GM12878 (cell line): ENCODE measurements around the gene JAG1. TPM values are rescaled to one million over a fixed set of nuclear protein-coding genes. Genes with fewer than 3 reads are reported as not detected.
A peak's percentile ranks its signal among the peaks of the same experiment; 100 is the strongest.

Experiments used
- ATAC-seq: fragments of 200-7000 bp; cut with Tn5 transposase; 3 replicates; pipeline ENCODE4 v1.9.1; 2020; ENCODE audit warnings: mild to moderate bottlenecking, moderate library complexity
- BruUV-seq: library from RNA; stranded (reverse); fragments of 400-500 nt; replicated peaks from 2 replicates; lab custom pipeline; 2021; lab: Mats Ljungman, UMichigan
- CTCF ChIA-PET: fragments of 300-600 bp; sonication (Branson Sonifier 250); formaldehyde crosslinking; extraction: SDS; loops from one replicate; lab custom pipeline; 2021; ENCODE audit warnings: inconsistent platforms; lab: Yijun Ruan, JAX
- POLR2A ChIA-PET: fragments of 350-600 bp; formaldehyde crosslinking; extraction: SDS; loops from one replicate; lab custom pipeline; 2021; ENCODE audit warnings: inconsistent platforms; lab: Charles Lee
- RAD21 ChIA-PET: fragments of 300-600 bp; sonication (Branson Sonifier 250); formaldehyde crosslinking; loops from one replicate; lab custom pipeline; 2023; ENCODE audit warnings: antibody characterized with exemption; ENCODE audit not compliant: unreplicated experiment; lab: Charles Lee
- SMC1A ChIA-PET: fragments of 300-600 bp; sonication (Branson Sonifier 250); formaldehyde crosslinking; loops from one replicate; lab custom pipeline; 2023; ENCODE audit not compliant: unreplicated experiment, uncharacterized antibody; lab: Charles Lee
- DNase-seq: peaks from one replicate; pipeline ENCODE4 v3.0.0-alpha.2; 2011; ENCODE audit warnings: low read depth, low spot score
- FAIRE-seq: peaks from 3 replicates; lab custom pipeline; 2011; peaks lifted over from hg19 to GRCh38; lab: Jason Lieb, UNC
- H2AFZ ChIP-seq: 2 replicates; pipeline ENCODE4 v1.6.0; 2011; ENCODE audit warnings: low read depth, low read length, control low read depth; ENCODE audit not compliant: control insufficient read depth
- H3K27ac ChIP-seq: 2 replicates; pipeline ENCODE4 v1.5.1; 2011; ENCODE audit warnings: control low read depth; ENCODE audit not compliant: control insufficient read depth, insufficient read depth
- H3K27me3 ChIP-seq, 2 experiments: replicated peaks in 1 of 2; 2 replicates each; pipeline versions ENCODE4 v1.6.0 to v1.6.1; 2011; ENCODE audit warnings: low read length in 1 of 2; ENCODE audit not compliant: control insufficient read depth in 2 of 2, insufficient read depth in 2 of 2
- H3K36me3 ChIP-seq, 2 experiments: 2 replicates each; pipeline ENCODE4 v1.5.1; 2011; ENCODE audit warnings: low read length in 1 of 2; ENCODE audit not compliant: control insufficient read depth in 2 of 2, insufficient read depth in 2 of 2
- H3K4me1 ChIP-seq: 2 replicates; pipeline ENCODE4 v1.6.1; 2011; ENCODE audit warnings: mild to moderate bottlenecking, low read length, moderate library complexity, mixed read lengths; ENCODE audit not compliant: control insufficient read depth, insufficient read depth
- H3K4me2 ChIP-seq: 2 replicates; pipeline ENCODE4 v1.6.0; 2011; ENCODE audit warnings: control low read depth; ENCODE audit not compliant: control insufficient read depth, insufficient read depth
- H3K4me3 ChIP-seq: fragments of 200-600 bp; sonication (generic); 2 replicates; pipeline ENCODE4 v1.5.1; 2016
- H3K79me2 ChIP-seq: 2 replicates; pipeline ENCODE4 v1.6.0; 2011; ENCODE audit warnings: low read length; ENCODE audit not compliant: control insufficient read depth, insufficient read depth
- H3K9ac ChIP-seq: 2 replicates; pipeline ENCODE4 v1.8.0; 2011; ENCODE audit warnings: low read length, control low read depth, mixed read lengths; ENCODE audit not compliant: control insufficient read depth, insufficient read depth
- H3K9me3 ChIP-seq: replicated peaks from 3 replicates; pipeline ENCODE4 v1.5.1; 2011; ENCODE audit warnings: mild to moderate bottlenecking, low read length; ENCODE audit not compliant: control insufficient read depth, insufficient read depth
- H4K20me1 ChIP-seq: 2 replicates; pipeline ENCODE4 v1.6.0; 2011; ENCODE audit not compliant: control insufficient read depth, insufficient read depth
- EGR1 ChIP-seq, 2 experiments: IDR thresholded peaks; 1 replicate in 1 of 2; 2 replicates in 1 of 2; pipeline ENCODE4 v1.6.1; 2011 to 2012; ENCODE audit warnings: low read depth in 2 of 2, low read length in 2 of 2, borderline replicate concordance in 1 of 2, mild to moderate bottlenecking in 1 of 2, moderate library complexity in 1 of 2
- ESRRA ChIP-seq: IDR thresholded peaks from 2 replicates; pipeline ENCODE4 v1.6.1; 2012; ENCODE audit warnings: mild to moderate bottlenecking, low read length, improper control_type of control experiment
- FOXK2 ChIP-seq: fragments of 450-650 bp; IDR thresholded peaks from 2 replicates; pipeline ENCODE4 v1.6.1; 2017; ENCODE audit warnings: mild to moderate bottlenecking, moderate library complexity
- FOXM1 ChIP-seq: IDR thresholded peaks from 2 replicates; pipeline ENCODE4 v1.6.1; 2012; ENCODE audit warnings: low read depth, mild to moderate bottlenecking, inconsistent platforms, low read length, moderate library complexity
- GABPA ChIP-seq: IDR thresholded peaks from 2 replicates; pipeline ENCODE4 v1.6.1; 2014; ENCODE audit warnings: antibody characterized with exemption, low read depth, mild to moderate bottlenecking, inconsistent platforms
- GATAD2B ChIP-seq: fragments of 450-650 bp; conservative IDR thresholded peaks from 2 replicates; pipeline ENCODE4 v1.6.1; 2017; ENCODE audit warnings: low read depth, mild to moderate bottlenecking, moderate library complexity
- KDM1A ChIP-seq: fragments of 200-600 bp; sonication (generic); IDR thresholded peaks from 2 replicates; pipeline ENCODE4 v1.6.1; 2016; ENCODE audit warnings: borderline replicate concordance
- POLR2AphosphoS5 ChIP-seq: IDR thresholded peaks from 2 replicates; pipeline ENCODE4 v1.6.1; 2011; ENCODE audit warnings: mild to moderate bottlenecking, low read length, inconsistent platforms
- POU2F2 ChIP-seq: IDR thresholded peaks from 3 replicates; pipeline ENCODE4 v1.6.1; 2011; ENCODE audit warnings: low read depth, mild to moderate bottlenecking, low read length, borderline replicate concordance
- TCF12 ChIP-seq: IDR thresholded peaks from 2 replicates; pipeline ENCODE4 v1.6.1; 2011; ENCODE audit warnings: low read depth, mild to moderate bottlenecking, low read length
- WGBS: methylation state at CpG from one replicate; pipeline ENCODE4 v1.1.6; 2016; ENCODE audit warnings: low lambda C conversion rate; ENCODE audit not compliant: insufficient replicate concordance, insufficient coverage; ENCODE audit errors: missing lambda C conversion rate; 5-methylcytosine and 5-hydroxymethylcytosine counted together
- in situ Hi-C: fragments of 300-500 bp; cut with MboI; formaldehyde crosslinking; loops from 9 replicates; pipeline ENCODE4 v1.14.3; 2018; ENCODE audit warnings: mixed read lengths
- intact Hi-C: fragments of 100-400 bp; cut with micrococcal nuclease; formaldehyde crosslinking; loops from one replicate; pipeline ENCODE4 v1.14.2; 2022; ENCODE audit not compliant: unreplicated experiment
- polyA plus RNA-seq, 11 experiments: library from polyadenylated mRNA; depleted of rRNA in 4 of 11; unstranded in 6 of 11; stranded (reverse) in 5 of 11; fragments of >200 nt; fragmentation: Nextera tagmentation in 4 of 11; fragmentation: Illumina TruSeq in 1 of 11; extraction: Ambion mirVana in 4 of 11; extraction: Trizol in 1 of 11; gene quantifications; 1 replicate in 1 of 11; 2 replicates in 10 of 11; pipeline versions ENCODE4 v1.2.1 to v1.2.3, GENCODE V29; 2011 to 2016; ENCODE audit warnings: inconsistent platforms in 2 of 11, missing spikeins in 2 of 11, low read depth in 1 of 11
- total RNA-seq, 4 experiments: library from RNA; depleted of rRNA in 3 of 4; stranded (reverse); fragments of >200 nt in 3 of 4; fragmentation: Illumina TruSeq in 1 of 4; extraction: Trizol in 1 of 4; gene quantifications; 2 replicates each; pipeline versions ENCODE4 v1.2.1 to v1.2.3, GENCODE V29; 2013 to 2021

The JAG1 gene
- total and polyA plus RNA-seq, 10 of the 15 experiments (the other 5 are each of a cell fraction or from before 2014, with no cell fraction given) = 0.66 to 6.9 (median 1.8) TPM

- 66% methylated on average over 10 of the region's 10 CpGs for WGBS
- no peaks in the 10 kb centered on the region for H4K20me1 ChIP-seq
- H3K79me2 ChIP-seq = no peaks in the 10 kb centered on the region
- H3K27ac ChIP-seq = no peak overlapping the region
- no TSS peak for BruUV-seq
- ChIA-PET RAD21 (no interaction called here), CTCF (no interaction called here), SMC1A (interaction anchor here (1.5 kb wide), 1 partner anchor 15 kb away, joined by 6 read pairs; no protein-coding TSS in a partner anchor), POLR2A (interaction anchor here (1.2 kb wide), 1 partner anchor 99 kb away, joined by 3 read pairs; no protein-coding TSS in a partner anchor)
- no peak overlapping the region for H2AFZ ChIP-seq
- intact Hi-C loops (no loop called here), in situ Hi-C loops (no loop called here)
- H3K36me3 ChIP-seq = peaks cover 0 to 9% of the 10 kb centered on the region in 2 experiments; a peak in 2 of 4 replicates
- peak; percentile 44; the same call in 1 of the 2 replicates for TF ChIP-seq POLR2AphosphoS5
- no peak for TF ChIP-seq GABPA
- ATAC-seq (no peak), FAIRE-seq (no peak), DNase-seq (no peak)
- H3K4me1 ChIP-seq = no peaks in the 10 kb centered on the region
- no peak overlapping the region for H3K9ac ChIP-seq
- no peaks in the 10 kb centered on the region for H3K9me3 ChIP-seq
- H3K27me3 ChIP-seq = no peaks in the 10 kb centered on the region
- no peak overlapping the region for H3K4me2 ChIP-seq
- no peak overlapping the region for H3K4me3 ChIP-seq
Measured at GRCh38 chr20:10637031-10637559, 36.7 kb downstream of the JAG1 start.

GRCh38 chr20:10636326-10636818 is 37.4 kb downstream of the JAG1 start:
- FAIRE-seq (no peak), DNase-seq (no peak), ATAC-seq (no peak)
- Histone ChIP-seq H3K4me1 (no peaks in the 10 kb centered on the region), H3K79me2 (no peaks in the 10 kb centered on the region), H3K9me3 (no peaks in the 10 kb centered on the region), H3K36me3 (peaks cover 0 to 7% of the 10 kb centered on the region in 2 experiments; a peak in 1 of 4 replicates), H3K4me2 (no peak overlapping the region), H3K4me3 (no peak overlapping the region), H3K27me3 (no peaks in the 10 kb centered on the region), H4K20me1 (no peaks in the 10 kb centered on the region), H3K9ac (no peak overlapping the region), H3K27ac (no peak overlapping the region), H2AFZ (no peak overlapping the region)
- 97% methylated on average over 5 of the region's 5 CpGs for WGBS
- no TSS peak for BruUV-seq
- TF ChIP-seq EGR1 (IDR thresholded peaks at IDR 0.05; ENCODE audit: borderline replicate concordance in 1 of 2, low read depth in 2 of 2, low read length in 2 of 2) = no peak
- TF ChIP-seq TCF12 = no peak
- no peak for TF ChIP-seq GATAD2B
- no peak for TF ChIP-seq KDM1A
- TF ChIP-seq ESRRA = no peak
- TF ChIP-seq FOXK2 = no peak
- no peak for TF ChIP-seq FOXM1
- TF ChIP-seq POU2F2 = no peak
- ChIA-PET RAD21 (no interaction called here), POLR2A (interaction anchor here (1.2 kb wide), 1 partner anchor 100 kb away, joined by 3 read pairs; no protein-coding TSS in a partner anchor), CTCF (interaction anchor here (0.6 kb wide), 1 partner anchor 9 kb away, joined by 3 read pairs; no protein-coding TSS in a partner anchor), SMC1A (interaction anchor here (1.5 kb wide), 1 partner anchor 15 kb away, joined by 6 read pairs; no protein-coding TSS in a partner anchor)
- in situ Hi-C loops = no loop called here
- intact Hi-C loops = no loop called here
